NCI-H524 treated with DMSO at 0.1 percent for 48 hours (cell line): Measurements from ENCODE around the gene TSHZ1.
"Not testable (repeated sequence)": the region's sequence is repeated elsewhere in the genome, so short reads cannot be mapped to it uniquely, and the experiment has no call there.

Experiments
- DNase-seq: peaks from one replicate; lab custom pipeline; 2025; lab: John Stamatoyannopoulos, UW

The TSHZ1 gene

GRCh38 chr18:75183973-75184493 lies 26.6 kb upstream of the TSHZ1 start:
- no peak for DNase-seq

GRCh38 chr18:75185460-75185859 lies 25.1 kb upstream of the TSHZ1 start:
- no peak for DNase-seq

- DNase-seq = not testable (repeated sequence)
These were observed 22.9 kb upstream of the TSHZ1 start for GRCh38 chr18:75187702-75188101.

- DNase-seq = no peak
These were observed 20.9 kb upstream of the TSHZ1 start for GRCh38 chr18:75189696-75190095.

GRCh38 chr18:75192899-75193298 lies 17.7 kb upstream of the TSHZ1 start:
- DNase-seq = no peak

- DNase-seq = no peak
These were observed 12.6 kb upstream of the TSHZ1 start for GRCh38 chr18:75198036-75198435.

- DNase-seq = no peak
These were observed 11.3 kb upstream of the TSHZ1 start for GRCh38 chr18:75199327-75199726.

GRCh38 chr18:75200071-75200470 lies 10.5 kb upstream of the TSHZ1 start:
- DNase-seq = no peak

GRCh38 chr18:75200605-75201280 lies 9.9 kb upstream of the TSHZ1 start:
- no peak for DNase-seq

GRCh38 chr18:75201282-75202270 lies 9.0 kb upstream of the TSHZ1 start:
- DNase-seq = no peak

- no peak for DNase-seq
These were observed 7.8 kb upstream of the TSHZ1 start for GRCh38 chr18:75202696-75203365.

- no peak for DNase-seq
These were observed 7.0 kb upstream of the TSHZ1 start for GRCh38 chr18:75203416-75204268.

- DNase-seq = no peak
These were observed 6.3 kb upstream of the TSHZ1 start for GRCh38 chr18:75204269-75204731.

- no peak for DNase-seq
These were observed 5.7 kb upstream of the TSHZ1 start for GRCh38 chr18:75204732-75205513.

- peak; percentile 28 for DNase-seq
These were observed 5.0 kb upstream of the TSHZ1 start for GRCh38 chr18:75205514-75206132.

GRCh38 chr18:75206452-75207309 lies 3.9 kb upstream of the TSHZ1 start:
- DNase-seq = no peak

GRCh38 chr18:75207310-75208154 lies 3.1 kb upstream of the TSHZ1 start:
- no peak for DNase-seq
